OCI-LY1 (cell line): Measurements from ENCODE around the gene FAM185A.
"Not testable (repeated sequence)": the region's sequence is repeated elsewhere in the genome, so short reads cannot be mapped to it uniquely, and the experiment has no call there.

Source experiments
- CTCF ChIP-seq: fragments of 200-600 bp; sonication (generic), shearing (Covaris generic); IDR thresholded peaks from 2 replicates; pipeline ENCODE4 v1.5.1; 2017; ENCODE audit warnings: mild to moderate bottlenecking, antibody characterized with exemption, low read length, moderate library complexity, mixed read lengths
- EZH2 ChIP-seq: fragments of 200-600 bp; sonication (generic), shearing (Covaris generic); IDR thresholded peaks from 2 replicates; pipeline ENCODE4 v1.8.0; 2017; ENCODE audit warnings: borderline replicate concordance, mixed run types, mild to moderate bottlenecking, antibody characterized with exemption, low read length, moderate library complexity, mixed read lengths

- TF ChIP-seq CTCF, EZH2: not testable (repeated sequence)
Observed at GRCh38 chr7:102729670-102730069, 19.1 kb upstream of the FAM185A start.
